GM10248 (cell line): ENCODE measurements around the gene CNIH3.

ENCODE experiments used
- CTCF ChIA-PET: fragments of 300-600 bp; sonication (Branson Sonifier 250); formaldehyde crosslinking; extraction: SDS; loops from one replicate; lab custom pipeline; 2021; ENCODE audit warnings: antibody characterized with exemption; lab: Yijun Ruan, JAX
- POLR2A ChIA-PET: fragments of 350-650 bp; sonication (Branson Sonifier 250); formaldehyde crosslinking; extraction: SDS; loops from one replicate; lab custom pipeline; 2020; ENCODE audit warnings: antibody characterized with exemption; lab: Yijun Ruan, JAX
- DNase-seq: peaks from one replicate; pipeline ENCODE4 v3.0.0; 2012; ENCODE audit errors: extremely low spot score
- TF ChIP-seq, protein P1 (sequence below): IDR thresholded peaks from 2 replicates; pipeline ENCODE4 v1.5.1; 2012; ENCODE audit warnings: mild to moderate bottlenecking, low read depth; ENCODE audit errors: extremely low read depth, missing control alignments, control extremely low read depth

Gene CNIH3

DNA sequence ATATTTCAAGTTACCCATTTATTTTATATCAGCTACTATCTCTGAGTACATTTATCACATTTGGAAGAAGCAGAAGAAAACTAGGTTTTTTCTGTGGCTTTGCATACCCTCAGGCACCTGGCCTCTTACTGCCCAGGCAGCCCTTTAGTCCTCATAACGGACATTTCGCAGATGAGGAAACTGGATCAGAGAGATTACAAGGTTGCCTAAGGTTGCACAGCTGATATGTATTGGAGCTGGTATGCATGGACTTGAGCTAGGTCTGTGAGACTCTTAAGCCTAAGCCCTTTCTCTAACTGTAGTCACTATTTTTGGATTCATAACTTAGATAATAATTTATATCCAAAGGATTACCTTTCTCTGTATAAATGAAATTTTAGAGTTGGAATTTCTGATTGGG lies 4.0 kb downstream of the CNIH3 start:
- CTCF ChIA-PET = interaction anchor here (0.8 kb wide), 1 partner anchor 10 kb away, joined by 3 read pairs; no protein-coding TSS in a partner anchor
- POLR2A ChIA-PET = no interaction called here
- TF ChIP-seq, protein P1, sequence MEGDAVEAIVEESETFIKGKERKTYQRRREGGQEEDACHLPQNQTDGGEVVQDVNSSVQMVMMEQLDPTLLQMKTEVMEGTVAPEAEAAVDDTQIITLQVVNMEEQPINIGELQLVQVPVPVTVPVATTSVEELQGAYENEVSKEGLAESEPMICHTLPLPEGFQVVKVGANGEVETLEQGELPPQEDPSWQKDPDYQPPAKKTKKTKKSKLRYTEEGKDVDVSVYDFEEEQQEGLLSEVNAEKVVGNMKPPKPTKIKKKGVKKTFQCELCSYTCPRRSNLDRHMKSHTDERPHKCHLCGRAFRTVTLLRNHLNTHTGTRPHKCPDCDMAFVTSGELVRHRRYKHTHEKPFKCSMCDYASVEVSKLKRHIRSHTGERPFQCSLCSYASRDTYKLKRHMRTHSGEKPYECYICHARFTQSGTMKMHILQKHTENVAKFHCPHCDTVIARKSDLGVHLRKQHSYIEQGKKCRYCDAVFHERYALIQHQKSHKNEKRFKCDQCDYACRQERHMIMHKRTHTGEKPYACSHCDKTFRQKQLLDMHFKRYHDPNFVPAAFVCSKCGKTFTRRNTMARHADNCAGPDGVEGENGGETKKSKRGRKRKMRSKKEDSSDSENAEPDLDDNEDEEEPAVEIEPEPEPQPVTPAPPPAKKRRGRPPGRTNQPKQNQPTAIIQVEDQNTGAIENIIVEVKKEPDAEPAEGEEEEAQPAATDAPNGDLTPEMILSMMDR = no peak
- no peak for DNase-seq

DNA sequence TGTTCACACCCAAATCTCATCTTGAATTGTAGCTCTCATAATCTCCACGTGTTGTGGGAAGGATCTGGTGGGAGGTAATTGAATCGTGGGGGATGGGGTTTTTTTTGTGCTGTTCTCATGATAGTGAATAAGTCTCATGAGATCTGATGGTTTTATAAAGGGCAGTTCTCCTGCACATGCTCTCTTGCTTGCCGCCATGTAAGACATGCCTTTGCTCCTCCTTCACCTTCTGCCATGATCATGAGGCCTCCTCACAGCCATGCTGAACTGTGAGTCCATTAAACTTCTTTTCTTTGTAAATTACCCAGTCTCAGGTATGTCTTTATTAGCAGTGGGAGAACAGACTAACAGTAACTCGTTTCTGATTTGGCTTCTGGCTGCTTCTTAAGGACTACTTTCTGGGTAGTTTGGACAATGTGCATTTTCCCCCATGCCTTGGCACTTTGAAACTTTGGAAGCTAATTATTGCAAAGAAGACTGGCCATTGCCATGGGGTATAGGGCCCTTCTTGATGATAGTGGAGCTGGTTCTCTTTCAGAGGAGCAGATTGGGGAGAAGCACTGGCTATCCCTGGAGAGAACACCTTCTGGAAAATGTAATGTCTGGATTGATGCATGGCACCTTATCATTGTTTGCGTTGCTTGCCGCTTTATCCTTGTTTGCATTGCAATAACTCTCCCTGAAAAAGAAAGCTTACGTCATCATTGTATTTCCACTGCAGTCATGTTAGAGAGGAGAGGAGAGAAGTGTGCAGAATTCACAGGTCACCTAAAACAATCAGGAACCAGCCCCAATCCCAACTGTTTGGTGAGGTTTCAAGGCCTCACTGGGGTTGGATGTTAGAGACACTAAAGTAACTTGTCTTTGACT lies 5.9 kb downstream of the CNIH3 start:
- POLR2A ChIA-PET = no interaction called here
- CTCF ChIA-PET = interaction anchor here (1.7 to 2.3 kb wide), 3 partner anchors 10 to 22 kb away, joined by 3 to 7 read pairs (median 6); no protein-coding TSS in a partner anchor
- TF ChIP-seq, protein P1 = no peak
- no peak for DNase-seq

DNA sequence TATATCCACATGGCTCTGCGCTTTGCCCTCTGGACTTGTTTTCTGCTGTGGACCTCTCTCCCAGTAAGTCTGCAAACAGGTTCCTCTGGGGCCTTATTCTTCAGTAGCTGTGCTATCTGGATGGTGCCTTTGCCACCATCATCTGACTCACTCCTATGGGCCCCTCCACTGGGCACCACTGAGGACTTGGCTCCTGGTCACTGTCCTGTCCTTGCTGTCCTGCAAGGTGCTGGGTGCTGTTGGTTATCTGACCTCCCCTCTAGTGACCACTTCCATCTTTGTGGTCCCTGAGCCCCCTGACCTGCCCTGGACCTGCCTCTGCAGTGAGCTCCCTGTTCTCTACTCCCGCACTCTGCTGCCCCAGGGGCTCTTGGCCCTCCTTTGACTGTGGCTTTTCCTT lies 6.7 kb downstream of the CNIH3 start:
- DNase-seq = no peak
- POLR2A ChIA-PET = no interaction called here
- TF ChIP-seq, protein P1 = no peak
- CTCF ChIA-PET = interaction anchor here (1.7 to 2.3 kb wide), 3 partner anchors 9 to 22 kb away, joined by 3 to 7 read pairs (median 6); no protein-coding TSS in a partner anchor

DNA sequence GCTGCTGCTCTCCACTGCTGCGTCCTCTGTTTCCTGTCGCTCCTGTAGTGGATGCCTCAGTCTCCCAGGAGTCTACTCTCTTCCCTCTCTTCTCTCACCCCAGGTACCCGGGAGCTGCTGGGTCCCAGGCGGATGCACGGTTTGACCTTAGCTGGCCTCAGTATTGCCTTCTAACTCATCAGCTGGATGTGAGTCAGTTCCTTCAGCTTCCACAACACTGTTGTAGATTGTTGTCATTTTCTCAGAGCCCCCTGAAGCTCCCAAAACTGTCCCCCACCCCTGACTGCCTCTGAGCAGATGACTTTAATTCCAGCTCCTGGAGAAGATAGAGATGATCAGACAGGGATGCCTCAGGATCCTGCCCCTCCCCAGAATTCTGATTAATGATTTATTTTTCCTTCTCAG lies 7.2 kb downstream of the CNIH3 start:
- TF ChIP-seq, protein P1 = no peak
- ChIA-PET POLR2A (no interaction called here), CTCF (interaction anchor here (0.9 to 2.3 kb wide), 4 partner anchors 9 to 75 kb away, joined by 3 to 6 read pairs (median 3); no protein-coding TSS in a partner anchor)
- DNase-seq = no peak

DNA sequence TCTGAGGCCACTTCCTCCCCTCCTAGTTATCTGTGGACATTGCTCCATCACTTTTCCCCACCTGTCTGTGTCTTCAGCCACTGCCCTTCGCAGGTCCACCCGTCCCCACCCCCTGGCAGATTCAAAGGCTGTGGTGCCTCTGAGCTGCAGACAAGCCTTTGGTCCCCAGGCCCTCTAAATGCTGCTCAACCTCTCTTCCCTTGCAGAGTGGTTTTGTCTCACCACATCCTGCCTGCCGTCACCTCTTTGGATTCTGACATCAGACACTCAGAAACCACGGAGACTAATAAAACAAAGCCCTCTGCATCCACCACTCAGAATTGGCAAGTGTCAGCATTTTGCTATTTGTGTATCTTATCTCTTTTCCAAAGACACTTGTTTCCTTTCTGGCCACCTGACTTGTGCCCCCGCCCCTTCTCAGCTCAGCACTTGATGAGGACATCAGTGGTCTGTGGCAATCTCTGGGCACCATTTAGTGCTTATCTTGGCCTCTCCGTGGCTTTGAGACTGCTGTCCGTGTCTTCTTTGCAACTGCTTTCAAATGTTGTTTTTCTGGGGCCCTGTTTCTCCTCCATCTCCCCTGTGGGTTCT lies 7.7 kb downstream of the CNIH3 start:
- TF ChIP-seq, protein P1 = no peak
- POLR2A ChIA-PET = no interaction called here
- no peak for DNase-seq
- CTCF ChIA-PET = interaction anchor here (0.9 to 2.3 kb wide), 5 partner anchors 8 to 228 kb away, joined by 3 to 7 read pairs (median 3); no protein-coding TSS in a partner anchor

DNA sequence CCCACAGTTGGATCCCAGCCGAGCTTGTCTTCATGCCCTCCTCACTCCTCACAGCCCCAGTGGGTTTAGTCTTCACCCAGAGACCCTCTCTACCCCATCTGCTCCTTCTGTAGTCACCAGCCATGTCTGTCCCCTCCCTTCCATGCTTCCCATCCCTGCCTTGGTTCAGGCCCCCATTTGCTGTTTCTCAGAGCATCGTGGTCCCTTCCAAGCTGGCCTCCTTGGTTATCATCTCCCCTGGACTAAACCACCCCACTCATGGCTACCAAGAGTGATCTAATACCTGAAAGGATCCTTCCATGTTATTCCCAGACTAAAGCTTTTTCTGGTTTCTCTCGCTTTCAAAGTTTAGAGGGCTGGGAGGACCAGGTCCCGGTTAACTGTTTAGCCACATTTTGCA lies 8.3 kb downstream of the CNIH3 start:
- ChIA-PET CTCF (interaction anchor here (1.2 to 2.3 kb wide), 2 partner anchors 15 to 228 kb away, joined by 6 to 7 read pairs; no protein-coding TSS in a partner anchor), POLR2A (no interaction called here)

More for the DNA sequence above, 8.3 kb downstream of the CNIH3 start:
- no peak for DNase-seq
- TF ChIP-seq, protein P1 = no peak
